Trophoblast cell (in vitro differentiated cells and primary cell): Measurements from ENCODE around the gene MYZAP.
A peak's percentile ranks its signal among the peaks of the same experiment; 100 is the strongest.

Experiments
- DNase-seq, 2 donors: peaks; one replicate each; pipeline ENCODE4 v3.0.0-alpha.2; 2016
- H2AFZ ChIP-seq: 2 replicates; pipeline ENCODE4 v1.6.1; 2013; ENCODE audit warnings: low read length, moderate library complexity, mild to moderate bottlenecking; ENCODE audit not compliant: insufficient read depth, poor library complexity
- H2AK5ac ChIP-seq: 2 replicates; pipeline ENCODE4 v1.6.1; 2013; ENCODE audit warnings: mild to moderate bottlenecking, low read length
- H2BK120ac ChIP-seq: 2 replicates; pipeline ENCODE4 v1.6.1; 2013; ENCODE audit warnings: low read length, mild to moderate bottlenecking, moderate library complexity; ENCODE audit not compliant: insufficient read depth, poor library complexity
- H2BK12ac ChIP-seq: 2 replicates; pipeline ENCODE4 v1.6.1; 2013; ENCODE audit warnings: mild to moderate bottlenecking, low read length, moderate library complexity
- H2BK5ac ChIP-seq: 2 replicates; pipeline ENCODE4 v1.6.1; 2013; ENCODE audit warnings: low read length, low read depth, moderate library complexity, mild to moderate bottlenecking; ENCODE audit not compliant: poor library complexity
- H3K14ac ChIP-seq: 2 replicates; pipeline ENCODE4 v1.6.1; 2013; ENCODE audit warnings: mild to moderate bottlenecking, low read length
- H3K18ac ChIP-seq: 2 replicates; pipeline ENCODE4 v1.6.1; 2013; ENCODE audit warnings: mild to moderate bottlenecking, low read length
- H3K23ac ChIP-seq: 2 replicates; pipeline ENCODE4 v1.6.1; 2013; ENCODE audit warnings: low read length
- H3K27ac ChIP-seq: 2 replicates; pipeline ENCODE4 v1.5.1; 2013; ENCODE audit warnings: low read depth, mild to moderate bottlenecking, inconsistent platforms, low read length, moderate library complexity
- H3K27me3 ChIP-seq: 2 replicates; pipeline ENCODE4 v1.6.1; 2013; ENCODE audit warnings: inconsistent platforms, mild to moderate bottlenecking, low read length, moderate library complexity; ENCODE audit not compliant: insufficient read depth
- H3K36me3 ChIP-seq, 2 experiments: 1 replicate in 1 of 2; 2 replicates in 1 of 2; pipeline ENCODE4 v1.6.1; 2013; ENCODE audit warnings: low read length in 2 of 2, mild to moderate bottlenecking in 2 of 2, moderate library complexity in 1 of 2; ENCODE audit not compliant: insufficient read depth in 2 of 2, control insufficient read depth in 1 of 2
- H3K4ac ChIP-seq: 2 replicates; pipeline ENCODE4 v1.6.1; 2013; ENCODE audit warnings: low read depth, mild to moderate bottlenecking, low read length, moderate library complexity
- H3K4me1 ChIP-seq, 2 experiments: 1 replicate in 1 of 2; 2 replicates in 1 of 2; pipeline ENCODE4 v1.6.1; 2013; ENCODE audit warnings: low read length in 2 of 2, mild to moderate bottlenecking in 2 of 2, moderate library complexity in 1 of 2; ENCODE audit not compliant: insufficient read depth in 2 of 2, control insufficient read depth in 1 of 2
- H3K4me2 ChIP-seq: 2 replicates; pipeline ENCODE4 v1.6.1; 2013; ENCODE audit warnings: inconsistent platforms, mild to moderate bottlenecking, low read length, moderate library complexity
- H3K4me3 ChIP-seq: 2 replicates; pipeline ENCODE4 v1.5.1; 2013; ENCODE audit warnings: mild to moderate bottlenecking, low read depth, low read length, inconsistent platforms
- H3K79me1 ChIP-seq: one replicate; pipeline ENCODE4 v1.6.1; 2013; ENCODE audit warnings: low read length
- H3K79me2 ChIP-seq: 2 replicates; pipeline ENCODE4 v1.6.1; 2013; ENCODE audit warnings: low read length, mild to moderate bottlenecking; ENCODE audit not compliant: control insufficient read depth, insufficient read depth, poor library complexity
- H3K9ac ChIP-seq: 2 replicates; pipeline ENCODE4 v1.6.1; 2013; ENCODE audit warnings: mild to moderate bottlenecking, low read length
- H3K9me3 ChIP-seq: 2 replicates; pipeline ENCODE4 v1.6.1; 2013; ENCODE audit warnings: low read depth, mild to moderate bottlenecking, control low read depth, inconsistent platforms, low read length; ENCODE audit not compliant: insufficient read depth
- H4K12ac ChIP-seq: 2 replicates; pipeline ENCODE4 v1.6.1; 2013; ENCODE audit warnings: low read depth, mild to moderate bottlenecking, low read length, moderate library complexity
- H4K8ac ChIP-seq: 2 replicates; pipeline ENCODE4 v1.6.1; 2013; ENCODE audit warnings: low read depth, mild to moderate bottlenecking, low read length, moderate library complexity
- H4K91ac ChIP-seq: one replicate; pipeline ENCODE4 v1.6.1; 2013; ENCODE audit warnings: low read depth, mild to moderate bottlenecking, low read length, moderate library complexity
- WGBS: extraction: QIAGEN DNeasy Blood & Tissue Kit; methylation state at CpG from one replicate; pipeline ENCODE4 v1.1.7; 2013; ENCODE audit warnings: missing lambda C conversion rate; ENCODE audit not compliant: insufficient read length, insufficient coverage; ENCODE audit errors: extremely low coverage; 5-methylcytosine and 5-hydroxymethylcytosine counted together

The MYZAP gene

GRCh38 chr15:57607570-57608000 lies 15.9 kb downstream of the MYZAP start:
- Histone ChIP-seq H3K4me3 (no peak overlapping the region), H4K12ac (no peak overlapping the region), H3K4me1 (peaks cover 0 to 2% of the 10 kb centered on the region in 2 experiments), H2BK12ac (no peak overlapping the region), H2AK5ac (no peak overlapping the region), H3K79me2 (no peaks in the 10 kb centered on the region), H4K91ac (no peak overlapping the region), H3K27me3 (no peaks in the 10 kb centered on the region), H4K8ac (no peak overlapping the region), H3K14ac (no peak overlapping the region), H3K9me3 (no peaks in the 10 kb centered on the region), H3K18ac (no peak overlapping the region), H2BK5ac (no peak overlapping the region), H3K23ac (no peak overlapping the region), H3K4me2 (no peak overlapping the region), H3K27ac (no peak overlapping the region), H3K36me3 (no peaks in the 10 kb centered on the region), H2AFZ (no peak overlapping the region), H2BK120ac (no peak overlapping the region), H3K9ac (no peak overlapping the region), H3K4ac (no peak overlapping the region), H3K79me1 (no peaks in the 10 kb centered on the region)
- WGBS: no CpG with 5 or more reads among the region's 3 CpGs
- DNase-seq: peak; percentile 41 to 54

GRCh38 chr15:57609805-57610529 lies 18.3 kb downstream of the MYZAP start:
- no peaks in the 10 kb centered on the region for H3K27me3 ChIP-seq
- H4K91ac ChIP-seq: no peak overlapping the region
- no peak overlapping the region for H3K23ac ChIP-seq
- no peak overlapping the region for H2BK12ac ChIP-seq
- peaks cover 0 to 2% of the 10 kb centered on the region in 2 experiments for H3K4me1 ChIP-seq
- no peaks in the 10 kb centered on the region for H3K79me2 ChIP-seq
- no peak overlapping the region for H2BK5ac ChIP-seq
- no peak overlapping the region for H3K14ac ChIP-seq
- no peak overlapping the region for H3K4me3 ChIP-seq
- no peaks in the 10 kb centered on the region for H3K79me1 ChIP-seq
- H3K9ac ChIP-seq: no peak overlapping the region
- no peak overlapping the region for H2AK5ac ChIP-seq
- no peak overlapping the region for H2BK120ac ChIP-seq
- no peaks in the 10 kb centered on the region for H3K9me3 ChIP-seq
- no peak overlapping the region for H3K4ac ChIP-seq
- DNase-seq: peak in 1 of 2 donors; percentile 15
- no peak overlapping the region for H4K8ac ChIP-seq
- WGBS: no CpG with 5 or more reads among the region's 10 CpGs
- H2AFZ ChIP-seq: no peak overlapping the region
- H3K36me3 ChIP-seq: no peaks in the 10 kb centered on the region
- H4K12ac ChIP-seq: no peak overlapping the region
- H3K18ac ChIP-seq: no peak overlapping the region
- H3K27ac ChIP-seq: no peak overlapping the region
- no peak overlapping the region for H3K4me2 ChIP-seq

- Histone ChIP-seq H3K18ac (no peak overlapping the region), H3K4ac (no peak overlapping the region), H3K27me3 (no peaks in the 10 kb centered on the region), H3K79me2 (no peaks in the 10 kb centered on the region), H2AK5ac (no peak overlapping the region), H2BK12ac (no peak overlapping the region), H3K9ac (no peak overlapping the region), H3K36me3 (no peaks in the 10 kb centered on the region), H2AFZ (no peak overlapping the region), H3K79me1 (no peaks in the 10 kb centered on the region), H4K8ac (no peak overlapping the region), H2BK120ac (no peak overlapping the region), H3K14ac (no peak overlapping the region), H3K4me1 (peaks cover 0 to 2% of the 10 kb centered on the region in 2 experiments), H3K23ac (no peak overlapping the region), H3K9me3 (no peaks in the 10 kb centered on the region), H3K4me2 (no peak overlapping the region), H4K91ac (no peak overlapping the region), H3K4me3 (no peak overlapping the region), H2BK5ac (no peak overlapping the region), H3K27ac (no peak overlapping the region), H4K12ac (no peak overlapping the region)
- DNase-seq: no peak
- WGBS: no CpG with 5 or more reads among the region's 7 CpGs
These were observed 19.4 kb downstream of the MYZAP start for GRCh38 chr15:57611123-57611522.

GRCh38 chr15:57611938-57612337 lies 20.2 kb downstream of the MYZAP start:
- no peak overlapping the region for H3K4me2 ChIP-seq
- no peak overlapping the region for H2BK12ac ChIP-seq
- no peaks in the 10 kb centered on the region for H3K27me3 ChIP-seq

More at GRCh38 chr15:57611938-57612337, 20.2 kb downstream of the MYZAP start:
- WGBS: no CpG with 5 or more reads among the region's 3 CpGs
- H2BK5ac ChIP-seq: no peak overlapping the region
- no peak overlapping the region for H3K23ac ChIP-seq
- H4K91ac ChIP-seq: no peak overlapping the region
- H3K79me1 ChIP-seq: no peaks in the 10 kb centered on the region
- H3K9me3 ChIP-seq: no peaks in the 10 kb centered on the region
- H3K4ac ChIP-seq: no peak overlapping the region
- no peak overlapping the region for H2AK5ac ChIP-seq
- no peak overlapping the region for H3K14ac ChIP-seq
- peak in 1 of 2 donors; percentile 20 for DNase-seq
- H3K36me3 ChIP-seq: no peaks in the 10 kb centered on the region
- H3K4me1 ChIP-seq: peaks cover 0 to 2% of the 10 kb centered on the region in 2 experiments
- no peak overlapping the region for H3K9ac ChIP-seq
- H2AFZ ChIP-seq: no peak overlapping the region
- H3K79me2 ChIP-seq: no peaks in the 10 kb centered on the region
- no peak overlapping the region for H4K8ac ChIP-seq
- no peak overlapping the region for H3K4me3 ChIP-seq
- no peak overlapping the region for H2BK120ac ChIP-seq
- H3K27ac ChIP-seq: no peak overlapping the region
- H4K12ac ChIP-seq: no peak overlapping the region
- no peak overlapping the region for H3K18ac ChIP-seq
